GM21423 (cell line): ENCODE data around the gene CPNE8.
"Not testable (repeated sequence)": the region's sequence is repeated elsewhere in the genome, so short reads cannot be mapped to it uniquely, and the experiment has no call there.

Source experiments
- ATAC-seq: cut with Tn5 transposase; IDR thresholded peaks from one replicate; pipeline ENCODE4 v1.9.1; 2021; ENCODE audit warnings: mild to moderate bottlenecking, moderate library complexity; ENCODE audit not compliant: unreplicated experiment

CPNE8 gene

DNA sequence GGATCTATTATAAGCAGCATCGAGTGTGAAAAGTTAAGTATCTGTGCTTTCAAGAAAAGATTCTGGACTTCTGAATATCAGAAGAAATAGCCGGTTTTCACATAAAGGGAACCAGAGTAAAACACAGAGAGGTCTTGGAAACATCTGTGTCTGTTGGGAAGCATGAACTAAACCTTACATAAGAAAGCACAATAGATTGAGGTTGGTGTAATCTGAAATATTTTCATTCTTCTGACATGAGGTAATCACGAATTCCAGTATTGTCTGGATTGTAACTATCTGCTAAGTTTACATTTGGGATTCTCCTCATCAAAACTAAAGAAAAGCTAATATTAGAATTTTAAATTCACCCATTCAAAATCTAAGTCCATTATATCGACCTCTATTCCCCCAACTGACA lies 161.3 kb downstream of the CPNE8 start:
- no peak for ATAC-seq

DNA sequence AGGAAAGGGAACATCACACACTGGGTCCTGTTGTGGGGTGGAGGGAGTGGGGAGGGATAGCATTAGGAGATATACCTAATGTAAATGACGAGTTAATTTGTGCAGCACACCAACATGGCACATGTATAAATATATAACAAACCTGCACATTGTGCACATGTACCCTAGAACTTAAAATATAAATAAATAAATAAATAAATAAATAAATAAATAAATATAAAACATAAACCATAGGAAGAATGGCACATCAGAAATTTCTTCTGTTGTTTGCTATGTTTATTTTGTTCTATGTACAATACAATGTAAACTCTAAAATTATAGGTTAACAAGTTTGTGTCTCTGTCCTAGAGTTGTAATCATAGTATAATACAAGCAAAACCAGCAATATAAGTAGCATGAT lies 162.9 kb downstream of the CPNE8 start:
- not testable (repeated sequence) for ATAC-seq

DNA sequence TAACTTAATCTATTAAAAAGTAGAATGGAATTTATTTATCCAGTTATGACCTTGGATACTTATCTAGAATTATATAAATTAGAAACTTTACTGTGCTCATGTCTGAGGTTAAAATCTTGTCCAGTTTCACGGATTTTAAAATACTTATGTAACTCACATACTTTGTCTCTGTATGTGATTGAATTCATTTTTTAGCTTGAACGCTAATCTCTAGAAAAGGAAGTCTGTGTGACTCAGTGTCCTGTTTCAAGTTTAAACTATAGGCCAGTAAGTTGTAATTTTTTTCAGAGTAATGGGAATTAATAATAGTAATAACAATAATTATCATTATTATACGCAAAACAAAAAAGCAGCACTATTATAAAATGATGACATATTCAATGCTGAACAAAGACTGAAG lies 168.6 kb downstream of the CPNE8 start:
- no peak for ATAC-seq

DNA sequence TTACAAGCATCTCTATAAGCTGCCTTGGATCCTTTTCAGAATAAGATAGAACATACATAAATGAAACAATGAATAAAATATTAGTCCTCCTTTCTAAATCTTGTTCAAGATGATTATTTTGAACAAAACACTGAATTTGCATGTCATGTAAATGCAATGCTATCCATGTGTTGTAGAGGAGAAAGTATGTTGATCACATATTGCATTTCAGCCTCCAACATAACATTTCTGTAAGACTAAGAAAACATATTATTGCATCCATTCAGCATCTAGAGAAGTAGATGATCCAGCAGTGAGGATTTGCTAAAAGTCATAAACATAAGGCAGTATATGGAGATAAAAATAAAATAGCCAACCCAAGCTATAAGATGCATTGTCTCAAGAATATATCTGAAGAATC lies 172.6 kb downstream of the CPNE8 start:
- no peak for ATAC-seq

DNA sequence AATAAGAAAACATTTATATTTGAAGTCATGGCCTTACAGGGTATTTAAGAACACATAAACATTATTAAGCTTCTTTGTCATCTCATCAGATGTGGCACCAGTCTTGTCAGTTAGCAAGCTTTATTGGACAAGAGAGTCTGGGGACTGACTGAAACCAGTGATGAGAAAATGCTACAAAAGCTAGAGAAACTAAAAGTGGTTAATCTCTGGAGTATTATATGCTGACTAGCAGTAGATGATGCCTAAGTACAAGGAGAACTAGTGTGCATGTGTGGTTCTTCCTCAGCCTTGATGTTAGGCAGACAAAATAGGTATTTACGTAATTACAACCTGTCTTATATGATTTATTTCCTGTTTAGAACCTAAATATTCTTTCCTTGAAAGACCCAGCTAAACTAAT lies 176.5 kb downstream of the CPNE8 start:
- ATAC-seq = no peak

DNA sequence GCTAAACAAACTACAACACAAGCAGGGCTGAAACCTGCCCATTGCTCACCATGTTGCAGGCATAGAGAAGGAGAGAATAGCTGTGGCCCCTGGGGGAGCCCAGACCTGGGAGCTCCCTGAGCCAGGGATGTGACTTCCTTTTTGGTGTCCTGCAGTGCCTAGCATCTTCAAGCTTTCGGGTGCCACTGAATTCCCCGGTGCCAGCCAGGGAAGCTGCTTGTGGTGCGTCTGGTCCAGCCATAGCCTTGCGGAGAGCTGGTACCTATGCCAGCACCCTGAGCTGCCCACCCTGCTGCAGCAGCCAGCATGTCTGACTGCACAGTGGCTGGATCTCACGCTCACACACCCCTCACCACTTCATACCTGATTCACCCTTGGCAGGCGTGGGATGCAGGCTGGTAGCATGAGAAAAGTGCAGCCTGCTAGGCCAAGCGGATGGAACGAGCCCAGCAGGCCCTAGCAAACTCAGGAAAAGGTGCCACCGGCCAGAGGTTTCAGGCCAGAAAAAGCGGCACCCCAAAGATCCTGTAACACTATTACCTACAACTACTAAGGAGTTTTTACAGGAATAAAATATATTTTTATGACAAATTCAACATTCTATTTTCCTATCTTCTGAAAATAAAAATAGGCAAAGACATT lies 183.7 kb downstream of the CPNE8 start:
- no peak for ATAC-seq

DNA sequence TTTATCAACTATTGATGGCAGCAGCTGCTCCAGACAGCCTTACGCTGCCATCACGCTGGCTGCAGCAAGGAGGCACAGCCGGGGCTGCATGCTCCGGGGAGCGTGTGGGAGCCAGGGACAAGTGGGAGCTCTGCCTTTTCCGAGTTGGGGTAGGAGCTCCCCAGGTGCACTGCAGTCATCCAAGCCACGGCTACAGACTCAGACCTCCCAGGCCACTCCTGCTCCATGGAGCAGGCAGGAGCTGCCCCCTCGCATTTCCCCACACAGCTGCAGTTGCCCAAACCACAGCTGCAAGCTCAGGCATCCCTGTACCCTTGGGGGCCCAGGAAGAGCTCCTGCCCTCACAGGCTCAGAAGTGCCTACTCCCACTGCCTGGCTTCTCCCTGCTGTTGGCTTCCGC lies 184.7 kb downstream of the CPNE8 start:
- no peak for ATAC-seq

DNA sequence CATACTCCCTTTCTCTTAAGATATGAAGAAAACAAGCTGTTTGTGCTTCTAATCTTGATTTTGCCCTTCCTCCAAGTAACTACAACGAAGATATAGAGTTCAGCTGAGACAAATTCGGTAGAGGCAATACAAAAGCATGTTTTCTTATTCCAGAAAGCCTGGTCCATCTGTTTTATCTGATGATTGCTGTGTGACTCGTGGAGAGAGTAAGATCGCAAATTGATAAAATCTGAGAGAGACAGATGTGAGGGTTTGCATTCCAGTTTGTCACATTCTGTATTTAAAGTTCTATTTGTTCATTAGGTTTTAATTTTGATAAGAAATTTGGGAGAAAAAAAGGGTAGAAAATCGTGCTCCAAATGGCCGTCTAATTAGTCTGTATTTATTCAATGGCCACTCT lies 192.1 kb downstream of the CPNE8 start:
- no peak for ATAC-seq

DNA sequence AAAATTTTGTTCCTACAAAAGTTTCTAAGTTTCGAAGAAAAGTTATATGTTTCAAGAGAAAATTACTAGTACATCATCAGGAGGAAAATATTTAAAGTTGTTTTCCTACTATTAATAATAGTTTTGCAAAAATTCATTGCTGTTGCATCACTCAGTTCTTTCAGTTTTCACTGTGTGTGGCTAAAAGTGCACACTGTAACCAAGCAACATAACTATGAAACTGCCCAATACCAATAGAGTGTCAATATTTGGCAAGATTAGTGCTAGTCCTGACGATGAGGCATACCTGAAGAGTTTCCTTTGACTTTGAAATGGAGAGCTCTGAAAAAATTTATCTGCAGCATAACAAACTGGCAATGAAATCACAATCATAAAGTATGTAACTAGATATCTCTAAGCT lies 194.3 kb downstream of the CPNE8 start:
- ATAC-seq = peak; percentile 82

DNA sequence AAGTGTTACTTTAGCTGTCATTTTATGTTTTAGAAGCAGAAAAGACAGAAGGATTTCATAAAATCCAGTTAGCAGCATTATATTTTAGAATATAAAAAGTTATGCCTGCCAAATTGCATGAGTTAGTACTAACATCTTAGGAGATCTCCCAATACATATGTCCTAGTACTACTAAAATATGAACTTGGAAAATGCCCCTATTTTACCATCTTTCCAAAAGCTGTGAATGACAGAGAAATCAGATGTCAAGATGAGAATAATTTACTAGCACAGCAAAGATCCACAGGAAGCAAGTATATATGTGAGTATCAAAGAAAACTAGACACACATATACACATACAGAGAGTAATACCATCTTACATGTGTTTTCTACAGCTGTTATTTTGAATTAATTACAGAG lies 196.9 kb downstream of the CPNE8 start:
- no peak for ATAC-seq

DNA sequence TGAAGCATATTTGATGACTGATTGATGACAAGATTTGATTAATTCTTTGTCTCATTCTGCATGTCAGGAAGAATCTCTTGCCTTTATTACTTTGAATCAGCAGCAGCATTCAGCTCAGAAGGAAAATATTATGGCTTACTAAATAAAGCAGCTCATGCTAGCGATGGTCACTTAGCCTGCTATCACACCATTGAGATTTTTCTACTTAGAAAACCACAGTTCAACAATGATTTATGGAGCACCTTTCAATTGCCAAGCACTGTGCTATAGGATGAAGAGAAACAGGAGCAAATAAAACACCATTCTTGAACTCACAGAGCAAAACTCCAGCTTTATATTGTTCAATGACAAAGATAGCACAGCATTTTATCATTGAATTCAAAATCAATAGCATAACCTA lies 197.7 kb downstream of the CPNE8 start:
- no peak for ATAC-seq

DNA sequence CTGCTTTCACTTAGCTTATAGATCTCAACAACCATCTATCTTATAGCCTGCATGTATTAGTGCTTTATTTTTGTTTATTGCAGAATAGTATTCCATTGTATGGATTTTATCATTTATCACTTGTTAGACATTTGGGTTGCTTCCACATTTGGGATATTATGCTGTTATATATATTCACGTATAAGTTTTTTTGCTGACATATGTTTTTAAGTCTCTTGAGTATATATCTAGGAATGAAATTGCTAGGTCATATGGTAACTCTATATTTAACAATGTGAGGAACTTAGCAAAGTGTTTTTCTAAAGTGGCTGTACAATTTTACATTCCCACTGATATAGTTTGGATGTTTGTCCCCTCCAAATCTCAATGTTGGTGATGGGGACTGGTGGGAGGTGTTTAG lies 208.1 kb downstream of the CPNE8 start:
- no peak for ATAC-seq

DNA sequence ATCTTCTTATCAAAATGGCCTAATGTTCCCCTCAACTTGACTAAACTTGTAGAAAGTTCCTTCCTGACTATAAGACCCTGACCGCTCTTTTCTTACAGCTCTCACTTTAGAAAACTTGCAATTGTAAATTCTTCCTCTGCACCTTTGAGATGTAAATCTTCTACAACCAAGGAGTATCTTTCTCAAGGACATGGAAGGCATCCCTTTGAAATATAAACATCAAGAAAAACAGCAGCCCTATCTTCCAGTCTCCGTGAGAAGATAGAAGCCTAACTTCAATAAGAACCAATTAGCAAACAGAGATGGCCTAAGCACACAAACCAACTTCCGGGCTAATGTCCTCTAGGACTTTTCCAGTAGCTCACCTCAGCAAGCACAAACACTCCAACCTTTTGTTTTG lies 210.3 kb downstream of the CPNE8 start:
- ATAC-seq = no peak

DNA sequence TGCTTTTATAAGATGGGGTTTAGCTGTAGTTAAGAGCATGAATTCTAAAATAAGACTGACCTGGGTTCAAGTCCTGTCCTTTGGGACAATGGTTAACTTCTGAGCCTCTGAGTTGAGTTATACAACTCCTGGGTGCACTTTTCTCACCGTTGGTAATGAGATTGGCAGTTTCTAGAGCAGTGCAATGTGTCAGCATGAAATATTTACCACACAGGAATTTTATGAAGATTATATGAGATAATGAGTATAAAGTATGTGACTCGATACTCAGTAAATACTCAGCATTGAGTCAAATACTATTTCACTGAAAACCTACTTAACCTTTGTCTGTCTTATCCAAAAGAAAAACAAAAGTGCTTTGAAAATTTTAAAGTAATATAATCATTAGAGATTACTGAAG lies 214.2 kb downstream of the CPNE8 start:
- ATAC-seq = no peak

DNA sequence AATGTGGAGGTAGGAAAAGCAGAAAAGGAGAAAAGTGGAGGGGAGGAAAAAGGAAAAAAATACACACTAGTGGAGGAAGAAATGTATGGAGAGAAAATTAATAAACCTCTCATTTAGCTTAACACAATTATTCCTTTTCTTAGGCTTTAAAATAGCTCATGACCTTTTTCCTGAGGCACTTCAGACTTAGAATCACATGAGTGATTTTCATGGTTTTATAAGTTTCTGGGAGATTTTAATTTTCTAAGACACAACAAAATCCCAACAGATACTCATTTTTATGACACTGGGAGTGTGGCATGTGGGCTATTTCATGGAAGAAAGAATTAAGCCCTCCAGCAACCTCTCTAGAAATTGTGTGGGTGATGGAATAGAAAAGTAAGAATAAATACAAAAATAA lies 214.7 kb downstream of the CPNE8 start:
- no peak for ATAC-seq

DNA sequence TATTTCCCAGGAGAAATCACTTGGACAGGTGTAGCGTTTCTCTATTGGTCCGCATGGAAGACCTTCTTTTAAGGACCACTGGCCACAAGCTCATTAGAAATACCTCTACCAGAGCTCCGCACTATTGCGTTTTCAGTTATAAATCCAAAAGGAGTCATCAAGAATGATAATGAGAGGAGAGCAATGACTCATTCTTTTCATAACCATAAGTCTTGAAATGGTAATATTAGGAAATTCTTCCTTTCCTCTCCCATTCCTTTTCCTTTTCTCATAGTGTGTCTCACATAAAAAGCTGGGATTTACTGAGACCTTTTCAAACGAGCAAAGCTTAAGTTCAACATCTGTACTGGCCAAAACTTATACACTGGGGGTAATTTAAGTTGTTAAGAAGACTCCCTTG lies 215.7 kb downstream of the CPNE8 start:
- ATAC-seq = no peak

DNA sequence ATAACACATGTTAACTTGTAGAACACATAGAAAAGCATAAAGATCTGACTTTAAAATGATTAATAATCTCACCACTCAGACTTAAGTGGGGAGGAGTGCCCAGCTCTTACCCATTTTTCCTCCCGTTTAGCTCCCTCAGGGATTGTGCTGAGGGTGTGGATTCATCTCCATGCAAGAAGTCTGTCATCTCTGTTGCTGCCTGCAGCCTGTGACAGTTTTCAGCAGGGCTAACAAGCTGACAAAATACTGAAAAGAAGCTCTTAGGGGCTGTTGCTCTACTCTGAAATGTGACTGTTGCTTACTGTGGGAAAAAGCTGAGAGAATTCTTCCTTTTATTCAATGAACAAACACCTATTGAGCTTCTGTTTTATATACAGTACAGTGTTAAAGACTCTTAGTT lies 216.2 kb downstream of the CPNE8 start:
- no peak for ATAC-seq

DNA sequence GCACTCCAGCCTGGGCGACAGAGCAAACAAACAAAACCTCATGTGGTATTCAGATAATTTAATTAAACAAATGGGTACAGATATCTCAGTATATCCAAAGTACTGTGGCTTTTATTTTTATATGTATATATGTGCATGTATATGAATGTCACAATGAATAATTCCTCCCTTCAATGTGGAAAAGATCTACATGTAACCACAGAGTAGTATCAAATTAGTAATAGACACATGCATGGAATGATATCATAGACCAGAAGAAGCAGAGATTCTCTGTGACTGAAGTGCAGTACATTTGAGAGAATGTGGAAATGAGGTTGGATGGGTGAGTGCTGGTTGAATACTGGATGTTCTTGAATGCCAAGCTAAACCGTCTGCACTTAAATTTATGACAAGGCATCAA lies 222.9 kb downstream of the CPNE8 start:
- no peak for ATAC-seq

DNA sequence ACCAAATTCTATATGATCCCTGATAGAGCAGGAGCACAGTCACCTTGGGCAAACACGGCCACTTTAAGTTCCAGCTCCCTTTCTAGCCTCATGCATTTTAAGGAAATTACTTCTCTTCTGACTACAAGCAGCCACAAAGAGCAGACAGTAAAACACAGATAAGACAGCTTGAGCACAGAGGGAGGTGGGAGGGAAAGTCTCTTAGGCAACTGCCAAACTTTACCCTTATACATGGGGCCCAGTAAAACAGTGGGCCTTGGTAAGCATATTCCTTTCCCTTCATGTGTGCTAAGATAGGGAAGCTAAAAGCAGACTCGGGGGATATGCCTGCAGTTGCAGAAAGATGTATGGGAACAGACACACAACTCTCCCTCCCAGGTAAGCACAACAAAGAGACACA lies 235.9 kb downstream of the CPNE8 start:
- ATAC-seq = no peak

DNA sequence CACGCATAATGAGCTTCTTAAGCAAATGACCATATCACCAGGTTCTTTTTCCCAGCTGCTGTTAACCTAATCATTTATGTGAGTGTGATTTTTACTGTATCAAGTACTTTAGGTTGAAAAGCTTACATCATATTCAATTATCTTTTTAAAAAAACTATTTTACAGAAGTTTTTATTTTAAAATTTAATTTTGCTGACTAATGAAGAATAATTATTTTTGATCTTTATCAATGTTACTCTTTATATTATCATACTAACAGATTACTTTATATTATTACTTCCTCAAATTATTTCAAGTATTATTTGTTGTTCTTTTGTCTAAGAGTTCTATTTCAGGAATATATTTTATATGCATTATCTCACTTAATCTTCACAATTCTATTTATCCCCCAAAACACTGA lies 236.3 kb downstream of the CPNE8 start:
- ATAC-seq = no peak

DNA sequence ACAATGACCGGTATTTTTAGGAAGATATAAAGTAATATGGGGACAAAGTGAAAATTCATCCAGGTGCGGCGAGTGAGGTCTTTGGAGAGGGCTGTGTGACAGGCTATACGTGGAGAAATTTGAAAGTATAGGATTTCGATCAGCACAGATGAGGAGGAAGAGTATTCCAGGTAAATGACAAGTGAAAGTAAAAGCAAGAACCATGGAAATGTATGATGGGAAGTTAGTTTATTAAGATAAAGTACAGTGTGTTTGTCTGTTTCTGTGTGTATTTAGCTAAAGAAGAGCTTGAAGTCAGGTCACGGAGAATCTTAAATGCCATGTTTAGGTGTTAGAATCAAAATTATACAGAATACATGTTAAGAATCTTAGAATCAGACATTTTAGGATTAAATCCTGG lies 239.0 kb downstream of the CPNE8 start:
- ATAC-seq = no peak

DNA sequence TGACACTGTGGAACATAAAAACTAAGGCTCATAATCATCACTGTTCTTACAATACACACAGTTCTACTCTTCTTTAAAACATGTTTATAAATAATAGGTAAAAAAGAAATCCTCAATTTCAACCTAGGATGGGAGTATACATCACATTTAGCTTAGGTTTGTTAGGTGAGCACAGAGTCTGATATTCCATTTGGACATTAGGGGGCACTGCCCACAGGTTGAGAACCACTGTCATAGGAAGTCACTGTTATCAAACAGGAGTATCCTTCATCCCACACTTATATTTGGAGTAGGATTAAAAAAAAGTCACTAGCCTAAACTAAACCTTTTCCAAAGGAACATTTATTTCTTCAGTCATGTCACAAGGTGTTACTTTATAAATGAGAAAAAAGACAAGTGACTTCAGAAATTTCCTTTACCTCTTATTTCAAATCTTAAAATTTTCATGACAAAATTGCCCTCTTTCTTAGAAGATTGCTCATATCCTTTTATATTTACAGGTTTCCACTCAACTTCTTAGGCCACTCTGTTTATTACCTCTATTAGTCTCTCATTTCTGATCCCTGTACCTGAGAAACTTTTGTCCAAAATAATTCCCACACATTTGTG lies 240.6 kb downstream of the CPNE8 start:
- ATAC-seq = peak; percentile 82

DNA sequence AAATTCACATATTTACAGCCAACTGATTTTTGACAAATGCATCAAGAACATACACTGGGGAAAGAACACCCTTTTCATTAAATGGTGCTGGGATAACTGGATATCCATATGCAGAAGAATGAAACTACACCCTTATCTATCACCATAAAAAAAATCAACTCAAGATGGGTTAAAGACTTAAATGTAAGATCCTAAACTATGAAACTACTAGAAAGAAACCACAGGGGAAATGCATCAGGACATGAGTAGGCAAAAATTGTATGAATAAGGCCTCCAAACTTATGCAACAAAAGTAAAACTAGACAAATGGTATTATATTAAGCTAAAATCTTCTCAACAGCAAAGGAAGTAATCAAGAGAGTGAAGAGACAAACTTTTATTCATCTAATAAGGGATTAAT lies 242.6 kb downstream of the CPNE8 start:
- no peak for ATAC-seq
